GM12875 (cell line): Measurements from ENCODE around the gene MKLN1.

Experiments used
- H3K4me3 ChIP-seq: one replicate; pipeline ENCODE4 v1.5.1; 2011; ENCODE audit warnings: low read depth, low read length, control low read depth
- TF ChIP-seq, protein P1 (sequence below): IDR thresholded peaks from 2 replicates; pipeline ENCODE4 v1.5.1; 2011; ENCODE audit warnings: low read depth, mild to moderate bottlenecking, control low read depth, inconsistent platforms, low read length, moderate library complexity, borderline replicate concordance; ENCODE audit not compliant: insufficient read depth

Gene MKLN1

DNA sequence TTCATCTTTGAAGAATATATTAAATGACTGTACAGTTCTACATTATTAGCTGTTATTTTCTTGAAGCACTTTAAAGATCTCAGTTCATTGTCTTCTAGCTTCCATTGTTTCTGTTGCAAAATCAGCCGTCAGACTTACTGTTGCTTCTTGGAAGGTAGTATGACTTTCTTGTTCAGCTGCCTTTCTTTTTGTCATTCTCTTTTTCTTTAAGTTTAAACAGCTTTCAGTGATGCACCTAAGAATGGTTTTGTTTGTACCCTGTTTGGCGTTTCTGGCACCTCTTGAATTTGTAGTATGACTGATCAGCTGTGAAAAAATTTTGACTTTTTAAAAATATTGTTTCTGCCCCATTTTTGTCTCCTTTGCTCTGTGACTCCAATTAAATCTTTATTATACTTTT, 9.3 kb downstream of the MKLN1 start:
- TF ChIP-seq, protein P1, sequence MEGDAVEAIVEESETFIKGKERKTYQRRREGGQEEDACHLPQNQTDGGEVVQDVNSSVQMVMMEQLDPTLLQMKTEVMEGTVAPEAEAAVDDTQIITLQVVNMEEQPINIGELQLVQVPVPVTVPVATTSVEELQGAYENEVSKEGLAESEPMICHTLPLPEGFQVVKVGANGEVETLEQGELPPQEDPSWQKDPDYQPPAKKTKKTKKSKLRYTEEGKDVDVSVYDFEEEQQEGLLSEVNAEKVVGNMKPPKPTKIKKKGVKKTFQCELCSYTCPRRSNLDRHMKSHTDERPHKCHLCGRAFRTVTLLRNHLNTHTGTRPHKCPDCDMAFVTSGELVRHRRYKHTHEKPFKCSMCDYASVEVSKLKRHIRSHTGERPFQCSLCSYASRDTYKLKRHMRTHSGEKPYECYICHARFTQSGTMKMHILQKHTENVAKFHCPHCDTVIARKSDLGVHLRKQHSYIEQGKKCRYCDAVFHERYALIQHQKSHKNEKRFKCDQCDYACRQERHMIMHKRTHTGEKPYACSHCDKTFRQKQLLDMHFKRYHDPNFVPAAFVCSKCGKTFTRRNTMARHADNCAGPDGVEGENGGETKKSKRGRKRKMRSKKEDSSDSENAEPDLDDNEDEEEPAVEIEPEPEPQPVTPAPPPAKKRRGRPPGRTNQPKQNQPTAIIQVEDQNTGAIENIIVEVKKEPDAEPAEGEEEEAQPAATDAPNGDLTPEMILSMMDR = no peak
- no peak overlapping the region for H3K4me3 ChIP-seq

- no peak overlapping the region for H3K4me3 ChIP-seq
- TF ChIP-seq, protein P1 = no peak
Measured at GRCh38 chr7:131338173-131338572, 10.5 kb downstream of the MKLN1 start.

- TF ChIP-seq, protein P1 = no peak
- H3K4me3 ChIP-seq = no peak overlapping the region
Measured at GRCh38 chr7:131338691-131339390, 11.2 kb downstream of the MKLN1 start.

DNA sequence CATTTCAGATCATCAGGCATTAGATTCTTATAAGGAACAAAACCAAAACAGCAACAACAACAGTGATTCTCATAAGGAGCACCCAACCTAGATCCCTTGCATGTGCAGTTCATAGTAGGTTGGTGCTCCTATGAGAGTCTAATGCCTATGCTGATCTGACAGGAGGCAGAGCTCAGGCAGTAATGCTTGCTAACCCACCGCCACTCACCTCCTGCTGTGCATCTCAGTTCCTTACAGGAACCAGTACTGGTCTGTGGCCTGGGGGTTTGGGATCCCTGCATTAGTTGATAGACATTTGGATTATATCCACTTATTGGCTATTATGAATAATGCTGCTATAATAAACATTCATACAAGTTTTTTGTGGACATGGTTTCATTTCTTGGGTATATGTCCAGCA, 14.0 kb downstream of the MKLN1 start:
- H3K4me3 ChIP-seq = no peak overlapping the region
- TF ChIP-seq, protein P1 = no peak

DNA sequence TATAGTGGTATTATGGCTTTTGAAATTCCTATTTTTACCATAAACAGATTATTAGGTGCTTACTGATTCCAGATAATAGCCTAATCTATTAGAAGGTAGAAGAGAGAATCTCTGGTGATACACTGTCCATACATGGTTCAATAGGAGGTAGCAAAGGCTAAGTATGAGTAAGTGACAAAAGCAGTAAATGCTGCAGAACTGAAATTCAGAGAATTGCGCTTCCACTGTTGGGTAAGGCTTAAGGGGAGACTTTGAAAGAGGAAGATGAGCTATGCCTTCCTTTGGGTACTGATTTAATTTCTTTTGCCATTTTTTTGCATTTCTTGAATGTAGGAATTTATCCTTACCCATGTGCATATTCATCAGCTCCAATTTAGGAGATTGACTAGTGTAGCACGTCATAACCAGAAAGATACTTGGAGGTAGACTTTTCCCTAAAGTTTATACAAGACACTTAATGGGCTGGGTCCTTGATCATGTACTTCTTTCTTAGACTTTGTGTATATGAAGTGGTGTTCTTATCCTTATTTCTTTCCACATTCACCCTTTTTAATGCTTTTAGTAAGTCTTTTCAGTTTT, 15.3 kb downstream of the MKLN1 start:
- no peak overlapping the region for H3K4me3 ChIP-seq
- TF ChIP-seq, protein P1 = no peak

DNA sequence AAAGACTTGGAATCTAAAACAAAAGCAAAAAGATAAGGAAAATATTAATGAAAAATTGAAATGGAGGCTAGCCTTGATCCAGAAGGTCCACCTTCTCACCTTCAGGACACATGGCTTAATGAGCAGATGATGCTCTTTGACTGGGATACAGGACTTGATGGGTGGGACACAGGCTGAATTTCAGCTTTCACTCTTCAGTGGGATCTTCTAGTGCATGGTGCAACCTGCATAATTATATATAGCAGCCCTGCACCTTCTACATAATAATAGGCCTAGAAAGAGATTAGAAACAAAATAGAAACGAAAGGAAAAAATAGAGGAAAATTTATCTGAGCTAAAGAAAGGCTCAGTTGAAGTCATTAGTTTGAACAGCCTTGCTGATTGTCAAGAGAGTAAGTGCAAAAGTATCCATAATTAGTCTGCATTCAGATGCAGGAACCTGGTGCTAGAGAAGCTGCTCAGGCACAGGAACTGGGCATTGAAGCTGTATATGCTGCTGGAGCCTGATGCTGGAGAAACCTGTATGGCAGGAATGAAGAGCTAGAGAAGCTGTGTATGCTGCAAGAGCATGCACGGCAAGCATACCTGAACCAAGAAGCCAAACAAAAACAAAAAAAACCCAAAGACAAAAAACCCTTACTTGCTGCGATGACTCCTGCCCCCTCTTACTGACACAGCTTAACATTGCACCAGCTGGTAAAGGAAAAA, 19.4 kb downstream of the MKLN1 start:
- H3K4me3 ChIP-seq = no peak overlapping the region
- TF ChIP-seq, protein P1 = no peak
